BJ (cell line): ENCODE results near the gene SLC25A34. TPM values are rescaled to one million over a fixed set of nuclear protein-coding genes. Genes with fewer than 3 reads are reported as not detected.

ENCODE experiments used
- CTCF ChIA-PET: fragments of 350-600 bp; formaldehyde crosslinking; extraction: SDS; loops from one replicate; lab custom pipeline; 2021; ENCODE audit warnings: antibody characterized with exemption, inconsistent platforms; lab: Yijun Ruan, JAX
- POLR2A ChIA-PET: fragments of 300-600 bp; sonication (Branson Sonifier 250); formaldehyde crosslinking; extraction: SDS; loops from one replicate; lab custom pipeline; 2021; ENCODE audit warnings: antibody characterized with exemption; lab: Charles Lee
- DNase-seq: peaks from one replicate; pipeline ENCODE4 v3.0.0-alpha.2; 2011; ENCODE audit warnings: low read depth
- H3K27me3 ChIP-seq: 2 replicates; pipeline ENCODE4 v1.6.0; 2011; ENCODE audit warnings: low read length; ENCODE audit not compliant: control insufficient read depth, insufficient read depth
- H3K36me3 ChIP-seq: 2 replicates; pipeline ENCODE4 v1.5.1; 2011; ENCODE audit warnings: low read length; ENCODE audit not compliant: control insufficient read depth, insufficient read depth
- H3K4me3 ChIP-seq: 2 replicates; pipeline ENCODE4 v1.5.1; 2011; ENCODE audit warnings: low read depth, mild to moderate bottlenecking, control low read depth, low read length
- CTCF ChIP-seq: IDR thresholded peaks from 2 replicates; pipeline ENCODE4 v1.5.1; 2011; ENCODE audit warnings: low read depth, mild to moderate bottlenecking, control low read depth, inconsistent platforms, low read length, moderate library complexity; ENCODE audit not compliant: insufficient read depth
- polyA plus RNA-seq: library from polyadenylated mRNA; depleted of rRNA; stranded (reverse); fragments of >200 nt; gene quantifications from 2 replicates; pipeline ENCODE4 v1.2.3, GENCODE V29; 2011

The SLC25A34 gene
- polyA plus RNA-seq, 1 experiment = 0.70 TPM

- POLR2A ChIA-PET = no interaction called here
- Histone ChIP-seq H3K27me3 (no peaks in the 10 kb centered on the region), H3K36me3 (peaks cover 24% of the 10 kb centered on the region), H3K4me3 (no peak overlapping the region)
- no peak for DNase-seq
- no peak for TF ChIP-seq CTCF
- CTCF ChIA-PET = interaction anchor here (0.9 to 9.4 kb wide), 3 partner anchors 15 to 143 kb away, joined by 3 to 104 read pairs (median 3); no protein-coding TSS in a partner anchor
Observed at GRCh38 chr1:15736892-15737261, 819 bp downstream of the SLC25A34 start.

- DNase-seq = no peak
- H3K4me3 ChIP-seq = no peak overlapping the region
- peaks cover 17% of the 10 kb centered on the region for H3K36me3 ChIP-seq
- CTCF ChIA-PET = interaction anchor here (0.9 to 9.4 kb wide), 4 partner anchors 16 to 144 kb away, joined by 3 to 104 read pairs (median 3); no protein-coding TSS in a partner anchor
- no peaks in the 10 kb centered on the region for H3K27me3 ChIP-seq
- no peak for TF ChIP-seq CTCF
- POLR2A ChIA-PET = interaction anchor here (0.6 kb wide), 2 partner anchors 18 to 147 kb away, joined by 3 to 4 read pairs; no protein-coding TSS in a partner anchor
Observed at GRCh38 chr1:15737324-15738319, 1.6 kb downstream of the SLC25A34 start.

- TF ChIP-seq CTCF = no peak
- ChIA-PET POLR2A (interaction anchor here (0.6 kb wide), 2 partner anchors 11 to 148 kb away, joined by 4 read pairs; no protein-coding TSS in a partner anchor), CTCF (interaction anchor here (1.2 to 9.4 kb wide), 2 partner anchors 18 to 145 kb away, joined by 3 to 104 read pairs; no protein-coding TSS in a partner anchor)
- Histone ChIP-seq H3K27me3 (no peaks in the 10 kb centered on the region), H3K4me3 (no peak overlapping the region), H3K36me3 (peaks cover 11% of the 10 kb centered on the region)
- no peak for DNase-seq
Observed at GRCh38 chr1:15738416-15739113, 2.5 kb downstream of the SLC25A34 start.

GRCh38 chr1:15739259-15739658 is 3.2 kb downstream of the SLC25A34 start:
- ChIA-PET CTCF (interaction anchor here (2.7 to 9.4 kb wide), 2 partner anchors 24 to 145 kb away, joined by 10 to 104 read pairs; no protein-coding TSS in a partner anchor), POLR2A (no interaction called here)
- H3K27me3 ChIP-seq = no peaks in the 10 kb centered on the region
- H3K36me3 ChIP-seq = peaks cover 6% of the 10 kb centered on the region
- DNase-seq = no peak
- no peak for TF ChIP-seq CTCF
- H3K4me3 ChIP-seq = no peak overlapping the region
